ENCODE results near the gene VWF.

The VWF gene

GRCh38 chr12:6099316-6099715, 25.2 kb downstream of the VWF start:
- no peak for DNase-seq

DNA sequence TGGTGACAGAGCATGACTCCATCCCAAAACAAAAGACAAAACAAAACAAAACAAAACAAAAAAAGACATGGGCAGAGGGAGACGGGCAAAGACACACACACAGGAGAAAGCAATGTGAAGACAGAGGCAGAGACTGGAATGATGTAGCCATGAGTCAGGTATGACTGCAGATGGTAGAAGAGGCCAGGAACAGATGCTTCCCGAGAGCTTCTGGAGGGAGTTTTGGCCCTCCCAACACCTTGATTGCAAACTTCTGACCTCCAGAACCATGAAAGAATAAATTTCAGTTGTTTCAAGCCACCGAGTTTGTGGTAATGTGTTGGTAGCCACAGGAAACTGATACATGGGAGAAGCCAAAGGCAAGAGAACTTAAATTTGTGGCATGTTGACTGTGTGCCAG, 27.1 kb downstream of the VWF start:
- DNase-seq = no peak

- DNase-seq = no peak
Observed at GRCh38 chr12:6096527-6096926, 27.9 kb downstream of the VWF start.

DNA sequence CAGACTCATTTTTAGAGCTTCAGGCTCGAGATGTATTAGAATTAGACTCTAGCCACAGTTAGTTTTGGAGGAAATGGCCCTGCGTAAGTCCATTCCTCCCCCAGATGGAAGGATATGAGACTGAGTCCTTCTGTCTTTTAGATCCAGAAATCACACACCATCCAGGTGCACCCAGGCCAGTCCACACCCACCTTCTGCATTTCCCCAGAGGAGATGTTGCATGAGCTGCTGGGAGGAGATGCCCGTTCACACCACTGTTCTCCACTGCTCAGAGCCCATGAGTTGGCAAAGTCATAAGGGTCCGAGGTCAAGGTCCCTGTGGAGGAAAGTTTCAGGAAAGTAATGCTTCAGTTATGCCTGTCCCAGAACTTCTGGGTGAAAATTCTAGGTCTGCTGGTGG, 29.2 kb downstream of the VWF start:
- no peak for DNase-seq

DNA sequence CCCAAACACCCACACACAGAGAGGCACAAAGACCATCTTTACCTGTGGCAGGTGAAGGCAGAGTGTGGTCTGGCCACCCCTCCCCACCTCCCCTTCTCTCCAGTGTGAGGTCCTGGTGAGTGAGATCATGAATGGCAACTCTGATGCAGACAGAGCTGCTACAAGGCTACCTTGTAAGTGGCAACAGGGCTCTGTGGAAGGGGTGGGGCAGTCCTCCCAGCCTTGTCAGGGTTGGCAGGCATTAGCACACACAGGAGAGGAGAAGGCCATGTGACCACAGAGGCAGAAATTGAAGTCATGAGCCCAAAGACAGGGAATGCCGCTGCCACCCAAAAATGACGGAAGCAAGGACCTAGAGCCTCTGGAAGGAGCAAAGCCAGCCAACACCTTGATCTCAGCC, 30.7 kb downstream of the VWF start:
- DNase-seq = no peak

DNA sequence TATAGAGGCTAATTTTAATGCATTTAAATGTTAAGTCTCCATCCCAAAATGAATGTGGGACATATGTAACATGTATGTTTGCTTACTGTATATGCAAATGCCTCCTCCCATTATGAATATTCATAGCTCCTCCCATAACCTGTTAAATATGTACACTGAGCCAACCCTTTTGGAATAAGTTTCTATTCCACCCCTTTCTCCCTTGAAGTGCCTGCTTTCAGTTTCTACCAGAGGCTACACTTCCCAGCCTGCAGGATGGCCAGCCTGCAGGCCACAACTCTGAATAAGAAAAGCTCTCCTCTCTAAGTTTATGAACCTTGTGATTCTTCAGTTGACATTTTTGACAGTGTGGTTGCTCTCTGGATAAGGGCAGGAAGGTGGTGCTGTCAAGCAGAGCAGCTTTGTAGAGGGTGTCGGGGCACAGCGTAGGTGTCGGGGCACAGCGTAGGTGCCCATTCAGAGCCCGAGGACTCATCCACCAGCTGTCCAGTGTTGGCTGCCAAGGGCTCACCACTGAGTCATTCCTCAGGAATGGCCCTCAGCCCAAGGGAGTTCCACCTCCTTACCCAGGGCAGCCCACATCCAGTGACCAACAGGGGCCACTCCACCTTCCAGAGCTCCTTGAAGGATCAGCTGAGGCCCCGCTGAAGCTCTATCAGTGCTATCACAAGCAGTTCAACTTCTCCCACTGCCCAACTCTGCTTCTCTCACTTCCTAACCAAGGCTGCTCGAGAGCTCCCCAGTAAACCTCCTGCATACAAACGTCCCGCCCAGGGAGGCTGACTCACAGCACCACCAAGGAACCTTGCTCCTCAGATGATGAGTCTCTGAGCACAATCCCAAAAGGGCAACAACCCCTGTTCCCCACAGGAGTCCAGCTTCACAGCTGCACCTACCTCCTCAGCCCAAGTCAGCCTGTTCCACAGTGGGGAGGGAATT, 31.4 kb downstream of the VWF start:
- peak; percentile 46 for DNase-seq

- DNase-seq = no peak
Observed at GRCh38 chr12:6091786-6092566, 32.5 kb downstream of the VWF start.

DNA sequence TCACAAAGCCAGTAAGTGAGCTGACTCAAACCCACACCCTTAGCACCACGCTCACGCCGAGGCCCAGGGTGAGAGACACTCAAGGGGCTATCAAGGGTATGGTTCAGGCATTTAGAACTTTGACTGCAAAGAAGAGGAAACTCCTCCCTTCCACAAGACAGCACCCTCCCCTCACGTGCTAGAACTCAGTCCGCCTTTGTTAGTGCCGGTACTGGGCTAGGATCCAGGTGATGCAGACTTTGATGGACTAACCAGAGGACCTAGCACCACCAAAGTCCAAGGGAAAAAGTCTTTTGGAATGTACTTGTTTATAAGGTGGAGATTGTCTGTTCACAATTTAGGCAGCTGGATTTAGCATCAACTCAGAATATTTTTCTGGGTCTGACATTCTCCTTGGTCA, 33.7 kb downstream of the VWF start:
- DNase-seq = no peak

DNA sequence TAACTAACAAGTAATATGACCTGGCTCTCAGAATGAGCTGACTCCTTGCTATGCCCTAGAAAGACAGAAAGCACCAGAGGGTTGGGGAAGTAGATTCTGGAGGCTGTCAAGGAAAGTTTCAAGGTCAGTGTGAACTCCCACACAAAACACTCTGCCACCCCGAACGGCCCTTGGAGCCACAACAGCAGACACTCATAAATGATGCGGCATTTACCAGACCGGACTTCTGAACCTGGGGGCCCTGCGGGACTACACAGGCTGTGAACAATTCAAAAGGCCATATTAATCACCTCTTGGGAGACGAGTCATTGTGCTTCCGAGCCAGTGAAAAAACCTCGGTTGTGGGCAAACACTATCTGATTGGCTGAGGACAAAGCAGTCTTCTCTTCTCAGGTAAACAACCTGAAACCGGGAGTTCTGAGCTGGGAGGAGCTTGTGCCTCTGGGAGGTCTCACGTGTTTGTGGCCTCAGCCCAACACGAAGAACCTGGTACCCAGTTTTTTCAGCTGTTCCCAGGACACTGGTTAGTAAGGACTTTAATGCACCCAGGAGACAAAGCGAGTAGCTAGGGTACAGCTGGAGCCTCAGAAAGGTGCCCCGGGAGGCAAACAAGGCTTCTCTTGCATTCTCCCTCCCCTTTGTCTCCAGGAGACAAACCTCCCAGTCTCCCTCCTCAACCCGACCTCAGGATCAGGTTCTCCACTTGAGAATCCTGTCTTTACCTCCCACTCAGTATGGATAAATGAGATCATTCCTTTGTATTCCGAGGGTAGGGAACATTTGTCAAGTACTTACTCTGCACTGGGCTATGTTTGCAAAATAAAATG, 35.3 kb downstream of the VWF start:
- no peak for DNase-seq

DNA sequence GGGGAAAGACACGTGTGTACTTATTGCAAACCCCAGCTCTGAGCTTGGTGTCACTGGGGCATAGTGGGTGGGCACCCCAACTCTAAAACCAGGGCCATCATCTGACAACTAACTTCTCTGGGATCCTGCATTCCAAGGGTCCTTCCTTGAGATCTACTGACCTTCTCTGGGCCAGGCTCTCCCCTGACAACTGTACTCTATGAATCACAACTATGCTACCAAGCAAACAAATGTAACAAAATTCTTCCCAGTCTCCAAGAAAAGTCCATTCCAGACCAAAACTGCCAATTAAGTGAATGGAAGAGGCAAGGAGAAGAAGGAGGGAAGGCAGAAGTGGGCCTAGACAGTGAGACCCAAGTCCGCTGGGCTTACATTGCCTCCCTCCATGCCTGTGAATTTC, 38.2 kb downstream of the VWF start:
- no peak for DNase-seq

- DNase-seq = no peak
Observed at GRCh38 chr12:6085841-6086240, 38.6 kb downstream of the VWF start.

- no peak for DNase-seq
Observed at GRCh38 chr12:6084969-6085450, 39.5 kb downstream of the VWF start.

DNA sequence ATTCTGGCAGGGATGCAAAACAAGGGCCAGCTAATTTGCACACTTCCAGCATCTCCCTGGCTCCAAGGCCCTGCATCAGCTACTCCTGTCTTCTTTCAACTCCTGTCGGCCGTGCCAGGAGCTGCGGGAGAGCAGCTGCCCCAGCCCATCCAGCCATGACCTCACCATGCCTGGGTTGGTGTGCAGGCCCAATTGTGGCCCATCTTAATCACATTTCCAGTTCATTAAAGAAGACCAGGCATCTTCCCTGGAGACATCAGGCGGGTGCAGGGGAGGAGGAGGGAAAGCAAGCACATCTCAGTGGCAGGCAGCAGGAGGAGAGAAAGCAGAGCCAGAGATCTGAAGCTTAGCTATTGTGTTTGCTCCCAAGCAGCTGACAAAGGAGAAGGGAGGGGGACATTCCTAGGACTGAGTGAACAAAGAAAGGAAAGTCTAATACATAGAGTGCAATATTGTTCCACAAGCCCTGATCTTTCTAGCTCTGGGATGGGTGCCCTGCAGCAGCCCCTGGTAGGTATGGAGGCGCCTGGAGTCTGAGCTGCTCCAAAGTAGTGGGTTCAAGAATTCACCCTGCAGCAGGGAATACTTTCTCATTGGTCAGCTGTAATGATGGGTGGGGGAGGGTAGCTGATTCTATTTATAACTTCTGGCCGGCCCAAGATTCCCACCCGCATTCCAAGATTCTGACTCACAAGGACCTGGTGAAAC, 40.1 kb downstream of the VWF start:
- DNase-seq = no peak

- DNase-seq = no peak
Observed at GRCh38 chr12:6083601-6084000, 40.9 kb downstream of the VWF start.

DNA sequence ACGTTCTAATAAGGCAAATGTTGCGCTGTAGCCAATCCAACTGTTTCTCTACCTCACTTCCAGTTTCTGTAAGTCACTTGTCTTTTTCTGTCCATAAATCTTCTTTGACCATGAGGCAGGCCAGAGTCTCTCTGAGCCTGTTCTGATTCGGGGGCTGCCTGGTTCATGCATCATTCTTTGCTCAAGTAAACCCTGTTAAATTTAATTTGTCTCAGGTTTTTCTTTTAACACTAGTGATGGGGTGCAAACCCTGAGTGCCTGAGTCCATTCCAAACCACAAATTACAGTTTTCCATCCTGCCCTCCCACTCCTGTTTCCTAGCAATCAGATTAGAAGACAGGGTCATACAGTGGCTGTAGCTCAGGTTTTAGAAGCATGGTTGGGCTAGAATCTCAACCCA, 41.9 kb downstream of the VWF start:
- no peak for DNase-seq

DNA sequence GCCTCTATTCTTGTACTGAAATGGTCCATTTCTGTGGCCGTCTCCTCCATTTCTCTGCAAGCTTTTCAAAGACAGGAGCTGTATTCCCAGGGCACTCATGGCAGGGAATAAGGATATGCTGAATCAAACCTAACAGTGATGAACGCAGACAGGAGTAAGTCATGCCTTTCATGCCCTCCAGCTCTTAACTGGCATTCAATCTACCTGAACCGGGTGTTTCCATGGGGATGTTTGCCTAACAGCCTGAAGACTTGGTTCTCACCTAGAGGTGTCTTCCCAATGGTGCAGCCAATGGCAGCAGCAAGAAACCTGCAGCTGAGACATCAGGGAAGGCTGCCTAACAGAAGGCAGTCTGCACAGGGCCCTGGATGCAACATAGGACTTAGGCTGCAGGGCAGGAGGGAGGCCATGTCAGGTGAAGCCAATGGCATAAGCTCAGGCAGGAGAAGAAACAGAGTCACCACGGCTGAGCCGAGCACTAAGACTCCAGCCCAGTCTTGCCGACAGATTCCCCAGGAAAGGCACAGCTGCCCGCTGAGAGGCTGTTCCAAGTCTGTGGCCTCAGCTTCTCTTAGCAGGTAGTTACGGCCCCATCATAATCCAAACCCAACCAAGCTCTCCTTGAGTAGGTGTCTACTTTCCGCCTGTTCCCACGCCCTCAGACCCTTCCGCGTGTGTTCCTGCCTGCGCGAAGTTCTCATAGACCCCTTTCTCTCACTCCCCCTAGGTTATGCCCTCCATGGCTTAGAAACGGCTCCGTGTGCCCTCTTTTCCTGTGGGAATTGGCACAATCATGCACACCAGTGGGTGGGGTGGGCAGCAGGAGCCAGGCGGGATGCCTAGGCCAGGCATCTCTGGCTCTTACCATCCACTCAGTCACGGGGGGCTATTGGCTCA, 44.1 kb downstream of the VWF start:
- DNase-seq = no peak

DNA sequence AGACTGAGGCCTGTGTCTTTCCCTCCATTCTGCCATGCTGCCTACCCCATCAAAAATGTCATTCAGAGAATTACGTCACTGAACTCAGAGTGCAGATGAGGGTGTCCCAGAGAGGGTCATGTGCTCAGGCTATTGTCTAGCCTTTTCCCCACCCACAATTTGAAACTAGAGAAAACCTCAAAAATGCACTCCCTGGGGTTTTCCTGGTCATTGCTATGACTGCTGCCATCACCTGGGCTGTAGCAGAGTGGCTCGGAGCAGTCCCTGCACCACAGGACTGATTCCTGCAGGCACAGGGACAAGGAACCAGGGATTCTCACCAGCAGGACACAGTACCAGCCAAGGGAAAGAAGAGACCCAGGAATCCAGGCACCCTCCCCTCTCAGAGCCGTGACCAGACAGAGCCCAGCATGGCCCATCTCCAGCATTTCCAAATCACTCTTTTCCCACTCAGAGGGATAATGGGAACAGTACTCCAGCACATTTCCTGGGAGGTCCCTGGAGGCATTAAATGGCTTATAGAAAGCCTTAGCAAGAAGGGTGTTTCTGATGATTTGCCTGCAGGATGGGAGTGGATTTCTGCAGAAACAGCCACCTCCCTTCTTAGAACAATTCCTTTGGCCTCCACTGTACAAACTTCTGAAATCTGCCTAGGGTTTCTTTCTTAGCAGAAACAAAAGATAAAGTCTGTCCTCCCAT, 45.9 kb downstream of the VWF start:
- DNase-seq = no peak

- no peak for DNase-seq
Observed at GRCh38 chr12:6077692-6078083, 46.8 kb downstream of the VWF start.

- no peak for DNase-seq
Observed at GRCh38 chr12:6076776-6077691, 47.4 kb downstream of the VWF start.

DNA sequence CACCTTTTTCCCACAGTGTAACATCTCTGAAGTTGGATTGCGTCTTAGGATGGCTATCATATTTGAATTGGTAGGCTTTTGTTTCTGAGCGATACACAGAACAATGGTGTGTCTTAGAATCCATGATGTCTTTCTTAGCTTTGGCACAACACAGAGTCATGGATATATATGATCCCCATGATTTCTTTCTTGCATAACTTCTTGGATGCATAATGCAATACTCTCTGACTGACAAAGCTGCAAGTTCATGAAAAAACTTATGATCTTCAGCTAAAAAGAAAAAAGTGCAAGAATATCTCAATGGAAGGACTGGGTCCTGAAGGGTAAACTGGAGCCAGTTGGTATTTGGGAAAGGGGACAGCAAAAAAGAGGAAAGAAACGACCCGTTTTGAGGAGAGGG, 48.1 kb downstream of the VWF start:
- DNase-seq = no peak
